GM23338 (cell line): ENCODE results near the gene SPECC1. TPM values are rescaled to one million over a fixed set of nuclear protein-coding genes. Genes with fewer than 3 reads are reported as not detected.

Source experiments
- ATAC-seq: fragments of 200-7000 bp; cut with Tn5 transposase; 3 replicates; pipeline ENCODE4 v1.9.1; 2020
- DNase-seq: peaks from one replicate; pipeline ENCODE4 v3.0.0-alpha.2; 2015; ENCODE audit warnings: low spot score
- H2AFZ ChIP-seq: fragments of 200-600 bp; sonication (generic); 2 replicates; pipeline ENCODE4 v1.8.0; 2016; ENCODE audit warnings: antibody characterized with exemption, mild to moderate bottlenecking, moderate library complexity
- H3F3A ChIP-seq: fragments of 200-600 bp; sonication (generic); replicated peaks from 2 replicates; pipeline ENCODE4 v1.8.0; 2017; ENCODE audit warnings: antibody characterized with exemption, mixed run types, low read depth
- H3K27ac ChIP-seq: fragments of 200-600 bp; sonication (generic); 2 replicates; pipeline ENCODE4 v1.6.1; 2016; ENCODE audit warnings: low read depth
- H3K27me3 ChIP-seq: fragments of 200-600 bp; sonication (generic); 2 replicates; pipeline ENCODE4 v1.8.0; 2016; ENCODE audit warnings: mild to moderate bottlenecking, mixed run types, moderate library complexity; ENCODE audit not compliant: insufficient read depth
- H3K36me3 ChIP-seq: fragments of 200-600 bp; sonication (generic); 2 replicates; pipeline ENCODE4 v1.8.0; 2016; ENCODE audit warnings: mild to moderate bottlenecking; ENCODE audit not compliant: insufficient read depth
- H3K4me1 ChIP-seq: fragments of 200-600 bp; sonication (generic); 2 replicates; pipeline ENCODE4 v1.8.0; 2016; ENCODE audit warnings: mild to moderate bottlenecking, moderate library complexity; ENCODE audit not compliant: insufficient read depth
- H3K4me2 ChIP-seq: fragments of 200-600 bp; sonication (generic); 2 replicates; pipeline ENCODE4 v1.7.1; 2017; ENCODE audit warnings: mixed run types
- H3K4me3 ChIP-seq: fragments of 200-600 bp; sonication (generic); 2 replicates; pipeline ENCODE4 v1.6.1; 2016; ENCODE audit warnings: mixed run types
- H3K79me2 ChIP-seq: fragments of 200-600 bp; sonication (generic); replicated peaks from 2 replicates; pipeline ENCODE4 v1.8.0; 2017; ENCODE audit warnings: mild to moderate bottlenecking; ENCODE audit not compliant: insufficient read depth
- H3K9me2 ChIP-seq: fragments of 200-600 bp; sonication (generic); 2 replicates; pipeline ENCODE4 v1.8.0; 2017; ENCODE audit not compliant: insufficient read depth
- H4K20me1 ChIP-seq: fragments of 200-600 bp; sonication (generic); replicated peaks from 2 replicates; pipeline ENCODE4 v1.8.0; 2017; ENCODE audit warnings: mild to moderate bottlenecking; ENCODE audit not compliant: insufficient read depth
- H3K27ac Mint-ChIP-seq: 2 replicates; pipeline ENCODE4 v1.8.0; 2020; ENCODE audit warnings: inconsistent platforms, mild to moderate bottlenecking, moderate library complexity, mixed read lengths
- H3K27me3 Mint-ChIP-seq: 3 replicates; pipeline ENCODE4 v1.8.0; 2022; ENCODE audit warnings: low read depth, mild to moderate bottlenecking, moderate library complexity, mixed read lengths, inconsistent platforms; ENCODE audit not compliant: insufficient read depth, poor library complexity
- H3K36me3 Mint-ChIP-seq: 3 replicates; pipeline ENCODE4 v1.8.0; 2021; ENCODE audit warnings: low read depth, mild to moderate bottlenecking, inconsistent platforms, moderate library complexity, mixed read lengths
- H3K4me1 Mint-ChIP-seq: 3 replicates; pipeline ENCODE4 v1.8.0; 2020; ENCODE audit warnings: mild to moderate bottlenecking, inconsistent platforms, mixed read lengths
- H3K4me3 Mint-ChIP-seq: 3 replicates; pipeline ENCODE4 v1.8.0; 2021; ENCODE audit warnings: moderate library complexity, mild to moderate bottlenecking, inconsistent platforms, mixed read lengths
- H3K9me3 Mint-ChIP-seq: 3 replicates; pipeline ENCODE4 v1.8.0; 2020; ENCODE audit warnings: moderate library complexity, mild to moderate bottlenecking, inconsistent platforms, mixed read lengths
- CREB1 ChIP-seq: fragments of 250-450 bp; sonication (Bioruptor Pico); IDR thresholded peaks from 2 replicates; pipeline ENCODE4 v1.5.0; 2020; ENCODE audit warnings: low read depth, mild to moderate bottlenecking, moderate library complexity
- EZH2 ChIP-seq: fragments of 200-600 bp; sonication (generic); IDR thresholded peaks from one replicate; pipeline ENCODE4 v1.8.0; 2017; ENCODE audit warnings: antibody characterized with exemption, mild to moderate bottlenecking, low read depth; ENCODE audit not compliant: unreplicated experiment
- EZH2phosphoT487 ChIP-seq: fragments of 200-600 bp; sonication (generic); IDR thresholded peaks from one replicate; pipeline ENCODE4 v1.8.1; 2018; ENCODE audit warnings: antibody characterized with exemption; ENCODE audit not compliant: unreplicated experiment
- JUNB ChIP-seq: IDR thresholded peaks from one replicate; pipeline ENCODE4 v1.6.1; 2016; ENCODE audit warnings: antibody characterized with exemption; ENCODE audit not compliant: unreplicated experiment
- NANOG ChIP-seq: IDR thresholded peaks from 2 replicates; pipeline ENCODE4 v1.6.1; 2016; ENCODE audit warnings: antibody characterized with exemption, borderline replicate concordance
- POLR2AphosphoS5 ChIP-seq: IDR thresholded peaks from 2 replicates; pipeline ENCODE4 v1.6.1; 2016; ENCODE audit warnings: antibody characterized with exemption, low read depth
- STAT1 ChIP-seq: IDR thresholded peaks from one replicate; pipeline ENCODE4 v1.6.1; 2016; ENCODE audit warnings: antibody characterized with exemption; ENCODE audit not compliant: unreplicated experiment
- ZNF331 ChIP-seq: fragments of 250-450 bp; sonication (Bioruptor Pico); IDR thresholded peaks from 2 replicates; pipeline ENCODE4 v1.5.0; 2020; ENCODE audit warnings: low read depth, mild to moderate bottlenecking, moderate library complexity
- polyA plus RNA-seq: library from polyadenylated mRNA; unstranded; fragments of >200 nt; fragmentation: Nextera tagmentation; extraction: Ambion mirVana; gene quantifications from 2 replicates; pipeline ENCODE4 v1.2.1, GENCODE V29; 2016
- total RNA-seq: library from RNA; depleted of rRNA; stranded (reverse); fragments of >200 nt; shearing (Covaris generic); gene quantifications from 2 replicates; pipeline ENCODE4 v1.2.3, GENCODE V29; 2014
- TF ChIP-seq, protein P1 (sequence below): IDR thresholded peaks from one replicate; pipeline ENCODE4 v1.6.1; 2018; ENCODE audit warnings: antibody characterized with exemption; ENCODE audit not compliant: unreplicated experiment
- TF ChIP-seq, protein P2 (sequence below): IDR thresholded peaks from 2 replicates; pipeline ENCODE4 v1.6.1; 2016; ENCODE audit warnings: antibody characterized with exemption

The SPECC1 gene
- total and polyA plus RNA-seq, 2 experiments from 2014 or later: 42.6 to 101 TPM

DNA sequence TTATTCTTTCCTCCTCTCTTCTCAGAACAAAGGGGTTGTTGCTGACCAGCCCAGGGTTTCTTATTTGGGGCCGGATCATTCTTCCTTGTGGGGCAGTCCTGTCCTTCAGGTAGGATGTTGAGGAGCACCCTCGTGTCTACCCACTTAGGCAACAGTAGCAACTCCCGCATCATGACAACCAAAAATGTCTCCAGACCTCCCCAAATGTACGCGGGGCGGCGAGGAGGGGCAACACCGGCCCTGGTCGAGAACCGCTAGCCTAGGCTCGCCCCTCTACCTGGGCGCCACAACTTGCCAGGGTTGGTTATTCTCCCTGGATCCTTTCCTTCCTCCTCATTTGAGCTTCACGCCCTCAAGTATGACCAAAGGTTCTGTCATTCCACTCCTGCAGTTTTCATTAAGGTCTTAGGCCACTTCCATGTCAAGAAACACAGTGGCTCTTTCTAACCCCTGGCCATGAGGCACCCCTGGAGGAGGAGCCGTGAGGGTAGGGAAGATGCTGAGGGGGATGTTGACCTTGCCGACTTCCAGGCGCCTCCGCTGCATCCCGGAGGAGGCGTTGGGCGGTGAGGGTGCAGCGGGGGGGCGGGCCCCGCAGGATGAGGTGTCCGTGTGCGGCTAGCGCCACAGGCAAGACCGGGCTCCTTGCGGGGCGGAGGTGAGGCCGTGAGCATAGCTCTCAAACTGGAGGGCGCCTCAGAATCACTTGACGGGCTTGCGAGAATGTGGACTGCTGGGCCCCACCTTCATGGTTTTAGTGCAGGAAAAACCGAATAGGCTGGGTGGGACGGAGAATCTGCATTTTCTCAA lies 712 bp upstream of the SPECC1 start:
- peak overlapping the region; percentile 99 for H2AFZ ChIP-seq
- TF ChIP-seq POLR2AphosphoS5 (peak; percentile 3; the same call in 1 of the 2 replicates), EZH2phosphoT487 (no peak), EZH2 (no peak)
- TF ChIP-seq, protein P1, sequence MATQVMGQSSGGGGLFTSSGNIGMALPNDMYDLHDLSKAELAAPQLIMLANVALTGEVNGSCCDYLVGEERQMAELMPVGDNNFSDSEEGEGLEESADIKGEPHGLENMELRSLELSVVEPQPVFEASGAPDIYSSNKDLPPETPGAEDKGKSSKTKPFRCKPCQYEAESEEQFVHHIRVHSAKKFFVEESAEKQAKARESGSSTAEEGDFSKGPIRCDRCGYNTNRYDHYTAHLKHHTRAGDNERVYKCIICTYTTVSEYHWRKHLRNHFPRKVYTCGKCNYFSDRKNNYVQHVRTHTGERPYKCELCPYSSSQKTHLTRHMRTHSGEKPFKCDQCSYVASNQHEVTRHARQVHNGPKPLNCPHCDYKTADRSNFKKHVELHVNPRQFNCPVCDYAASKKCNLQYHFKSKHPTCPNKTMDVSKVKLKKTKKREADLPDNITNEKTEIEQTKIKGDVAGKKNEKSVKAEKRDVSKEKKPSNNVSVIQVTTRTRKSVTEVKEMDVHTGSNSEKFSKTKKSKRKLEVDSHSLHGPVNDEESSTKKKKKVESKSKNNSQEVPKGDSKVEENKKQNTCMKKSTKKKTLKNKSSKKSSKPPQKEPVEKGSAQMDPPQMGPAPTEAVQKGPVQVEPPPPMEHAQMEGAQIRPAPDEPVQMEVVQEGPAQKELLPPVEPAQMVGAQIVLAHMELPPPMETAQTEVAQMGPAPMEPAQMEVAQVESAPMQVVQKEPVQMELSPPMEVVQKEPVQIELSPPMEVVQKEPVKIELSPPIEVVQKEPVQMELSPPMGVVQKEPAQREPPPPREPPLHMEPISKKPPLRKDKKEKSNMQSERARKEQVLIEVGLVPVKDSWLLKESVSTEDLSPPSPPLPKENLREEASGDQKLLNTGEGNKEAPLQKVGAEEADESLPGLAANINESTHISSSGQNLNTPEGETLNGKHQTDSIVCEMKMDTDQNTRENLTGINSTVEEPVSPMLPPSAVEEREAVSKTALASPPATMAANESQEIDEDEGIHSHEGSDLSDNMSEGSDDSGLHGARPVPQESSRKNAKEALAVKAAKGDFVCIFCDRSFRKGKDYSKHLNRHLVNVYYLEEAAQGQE: no peak
- H3K27me3 Mint-ChIP-seq: peaks cover 5% of the 10 kb centered on the region

DNA sequence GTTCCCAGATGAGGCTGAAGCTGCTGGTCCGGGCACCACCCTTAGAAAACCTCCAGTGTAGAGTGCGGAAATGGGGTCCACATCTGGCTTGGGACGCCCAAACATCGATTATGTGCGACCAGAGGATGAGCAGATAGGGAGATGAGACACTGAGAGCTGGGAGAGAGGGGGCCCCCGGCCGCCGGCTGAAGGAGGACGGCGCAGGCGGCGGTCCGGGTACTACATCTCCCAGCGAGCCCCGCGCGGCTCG lies 182 bp upstream of the SPECC1 start:
- Histone ChIP-seq H3K36me3 (no peaks in the 10 kb centered on the region), H3K9me2 (no peaks in the 10 kb centered on the region), H3K4me3 (peak overlapping the region; percentile 71), H3K79me2 (no peaks in the 10 kb centered on the region), H3K27ac (no peak overlapping the region), H3K4me1 (peaks cover 6% of the 10 kb centered on the region; the same call in 1 of the 2 replicates), H4K20me1 (no peaks in the 10 kb centered on the region), H3K4me2 (peak overlapping the region; percentile 91), H2AFZ (peak overlapping the region; percentile 99), H3F3A (0 out of 2 replicates have a peak, but pooled peaks cover 3% of the 10 kb centered on the region), H3K27me3 (peaks cover 22% of the 10 kb centered on the region)
- H3K9me3 Mint-ChIP-seq: no peaks in the 10 kb centered on the region
- H3K36me3 Mint-ChIP-seq: no peaks in the 10 kb centered on the region
- peaks cover 14% of the 10 kb centered on the region for H3K4me1 Mint-ChIP-seq
- DNase-seq (peak; percentile 84), ATAC-seq (no peak)
- H3K27ac Mint-ChIP-seq: no peak overlapping the region
- peaks cover 5% of the 10 kb centered on the region for H3K27me3 Mint-ChIP-seq
- TF ChIP-seq, protein P2, sequence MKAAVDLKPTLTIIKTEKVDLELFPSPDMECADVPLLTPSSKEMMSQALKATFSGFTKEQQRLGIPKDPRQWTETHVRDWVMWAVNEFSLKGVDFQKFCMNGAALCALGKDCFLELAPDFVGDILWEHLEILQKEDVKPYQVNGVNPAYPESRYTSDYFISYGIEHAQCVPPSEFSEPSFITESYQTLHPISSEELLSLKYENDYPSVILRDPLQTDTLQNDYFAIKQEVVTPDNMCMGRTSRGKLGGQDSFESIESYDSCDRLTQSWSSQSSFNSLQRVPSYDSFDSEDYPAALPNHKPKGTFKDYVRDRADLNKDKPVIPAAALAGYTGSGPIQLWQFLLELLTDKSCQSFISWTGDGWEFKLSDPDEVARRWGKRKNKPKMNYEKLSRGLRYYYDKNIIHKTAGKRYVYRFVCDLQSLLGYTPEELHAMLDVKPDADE: peak; percentile 67; the same call in 1 of the 2 replicates
- TF ChIP-seq NANOG (no peak), STAT1 (no peak), CREB1 (CRISPR knock-in tag) (0 out of 2 replicates have a peak, but pooled peaks have one; percentile 47), ZNF331 (CRISPR knock-in tag) (no peak), POLR2AphosphoS5 (peak; percentile 38; the same call in 1 of the 2 replicates), JUNB (no peak)
- TF ChIP-seq, protein P1: no peak
- H3K4me3 Mint-ChIP-seq: peak overlapping the region; percentile 91

More for the DNA sequence above, 712 bp upstream of the SPECC1 start:
- H3K9me3 Mint-ChIP-seq: no peaks in the 10 kb centered on the region
- Histone ChIP-seq H3F3A (0 out of 2 replicates have a peak, but pooled peaks cover 3% of the 10 kb centered on the region), H3K4me2 (peak overlapping the region; percentile 91), H4K20me1 (no peaks in the 10 kb centered on the region), H3K79me2 (no peaks in the 10 kb centered on the region), H3K36me3 (no peaks in the 10 kb centered on the region), H3K27me3 (peaks cover 22% of the 10 kb centered on the region), H3K27ac (peak overlapping the region; percentile 56; the same call in 1 of the 2 replicates), H3K4me1 (peaks cover 6% of the 10 kb centered on the region; the same call in 1 of the 2 replicates), H3K9me2 (no peaks in the 10 kb centered on the region), H3K4me3 (peak overlapping the region; percentile 71)
- H3K36me3 Mint-ChIP-seq: no peaks in the 10 kb centered on the region
- peak overlapping the region; percentile 91 for H3K4me3 Mint-ChIP-seq
- peak; percentile 73 for DNase-seq
- peak; percentile 55 for ATAC-seq
- H3K4me1 Mint-ChIP-seq: peaks cover 14% of the 10 kb centered on the region
- H3K27ac Mint-ChIP-seq: no peak overlapping the region
